ENCODE measurements around the gene SNED1. TPM values are rescaled to one million over a fixed set of nuclear protein-coding genes. Genes with fewer than 3 reads are reported as not detected.

Gene SNED1
- polyA plus RNA-seq, 12 donors, result 1.6 to 7.1 (median 3.6) TPM; not detected in 1

GRCh38 chr2:241107031-241107783 is 108.8 kb downstream of the SNED1 start:
- no peak for DNase-seq

DNA sequence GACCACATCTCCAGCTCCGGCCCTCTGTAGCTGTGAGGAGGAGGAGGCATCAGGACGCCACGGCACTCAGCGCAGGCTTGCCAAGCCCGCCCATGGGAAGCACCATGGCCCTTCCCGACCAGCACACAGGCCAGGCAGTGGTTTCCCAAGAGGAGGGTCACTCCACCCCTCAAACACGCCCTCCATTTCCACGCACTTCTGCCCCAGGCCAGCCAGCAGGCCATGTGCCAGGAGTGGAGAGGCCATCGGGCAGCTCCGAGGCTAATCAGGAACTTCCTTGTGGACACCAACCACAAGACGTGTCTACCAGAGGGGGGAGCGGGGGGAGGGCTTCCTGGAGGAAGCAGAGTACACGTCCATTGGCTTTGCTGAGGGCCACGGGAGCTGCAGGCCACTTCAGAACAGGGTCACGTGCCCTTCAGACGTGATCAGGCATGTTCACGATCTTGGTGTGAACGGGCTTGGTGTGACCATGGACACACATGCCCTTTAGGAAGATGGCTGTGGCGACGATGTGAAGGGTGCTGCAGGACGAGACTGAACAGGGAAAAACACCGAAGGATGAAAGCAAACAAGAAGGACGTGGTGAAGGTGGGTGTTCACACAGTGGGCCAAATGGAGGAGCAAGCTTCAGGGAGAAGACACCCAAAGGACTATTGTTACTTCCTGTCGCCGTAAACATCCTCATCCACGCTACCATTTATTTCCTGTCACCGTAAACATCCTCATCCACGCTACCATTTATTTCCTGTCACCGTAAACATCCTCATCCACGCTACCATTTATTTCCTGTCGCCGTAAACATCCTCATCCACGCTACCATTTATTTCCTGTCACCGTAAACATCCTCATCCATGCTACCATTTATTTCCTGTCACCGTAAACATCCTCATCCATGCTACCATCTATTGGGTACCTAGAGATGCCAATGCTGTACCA is 110.1 kb downstream of the SNED1 start:
- no peak for DNase-seq

DNA sequence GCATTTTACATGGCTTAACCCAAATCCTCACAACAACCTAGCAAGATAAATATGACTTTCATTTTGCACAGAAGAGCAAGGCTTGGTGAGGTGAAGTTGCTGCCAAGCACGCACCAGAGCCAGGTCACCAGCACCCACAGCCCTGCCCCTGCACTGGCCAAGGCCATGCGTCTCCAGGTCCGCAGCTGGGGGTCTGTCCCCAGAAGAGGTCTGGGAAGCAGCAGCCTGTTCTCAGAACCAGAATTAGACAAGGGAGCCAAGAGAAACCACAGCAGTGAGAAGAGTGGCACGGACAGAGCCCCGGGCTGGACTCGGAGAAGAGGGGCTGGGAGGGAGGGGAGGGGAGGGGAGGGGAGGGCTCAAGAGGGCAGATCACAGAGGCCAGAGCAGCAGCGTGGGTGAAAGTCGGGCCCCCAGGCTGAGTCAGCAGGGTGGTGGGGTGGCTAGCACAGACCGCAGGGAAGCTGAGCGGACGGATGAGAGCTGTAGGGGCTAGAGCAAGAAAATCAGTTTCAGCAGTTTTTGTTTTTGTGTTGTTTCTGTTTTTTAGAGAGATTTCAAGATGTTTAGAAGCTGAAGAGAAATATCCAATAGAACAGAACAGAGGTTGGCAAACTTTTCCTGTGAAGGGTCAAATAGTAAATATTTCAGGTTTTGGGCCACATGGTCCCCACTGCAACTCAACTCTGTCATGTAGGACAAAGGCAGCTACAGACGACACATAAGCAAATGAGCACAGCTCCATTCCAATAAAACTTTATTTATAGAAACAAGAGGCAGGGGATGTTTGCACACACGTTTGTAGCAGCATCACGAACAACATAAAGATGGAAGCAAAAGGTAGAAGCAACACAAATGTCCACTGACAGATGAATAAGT is 111.0 kb downstream of the SNED1 start:
- DNase-seq, result no peak

DNA sequence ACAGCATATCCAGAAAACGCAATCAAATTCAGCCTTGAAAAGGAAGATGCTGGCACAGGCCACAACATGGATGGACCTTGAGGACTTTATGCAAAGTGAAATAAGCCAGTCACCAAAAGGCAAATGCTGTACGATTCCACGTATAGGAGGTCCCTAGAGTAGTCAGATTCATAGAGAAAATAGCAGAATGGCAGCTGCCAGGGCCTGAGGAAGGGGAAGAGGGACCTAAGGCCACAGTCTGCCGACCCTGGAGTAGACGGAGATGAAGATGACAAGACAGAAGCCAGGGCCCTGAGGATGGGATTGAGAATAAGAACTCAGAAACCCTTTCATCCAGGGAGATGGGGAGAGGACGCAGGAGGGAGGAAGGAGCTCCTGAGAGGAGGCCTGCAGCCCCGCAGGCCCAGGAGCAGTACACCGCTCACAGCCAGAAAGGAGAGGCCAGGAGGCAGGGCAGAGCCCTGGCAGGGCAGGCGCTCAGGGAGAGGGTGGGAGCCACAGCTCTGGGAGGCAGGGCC is 111.7 kb downstream of the SNED1 start:
- no peak for DNase-seq

GRCh38 chr2:241110607-241111439 is 112.4 kb downstream of the SNED1 start:
- DNase-seq, result no peak

DNA sequence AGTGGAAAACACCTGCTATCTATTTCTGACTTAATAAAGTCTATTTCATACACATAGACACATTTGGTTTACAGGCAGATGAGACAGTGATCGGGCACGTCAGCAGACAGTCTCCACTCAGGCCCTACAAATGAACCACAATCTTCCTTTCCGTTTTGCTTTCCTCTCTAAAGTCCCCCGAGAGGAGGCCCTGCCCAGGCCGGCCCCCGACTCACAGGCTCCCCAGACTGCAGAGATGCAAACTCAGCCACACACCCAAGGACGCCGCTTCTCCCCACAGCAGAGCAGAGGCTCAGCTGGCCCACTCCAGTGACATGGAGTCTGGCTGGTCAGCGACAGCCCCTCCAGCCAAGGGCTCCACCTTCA is 113.0 kb downstream of the SNED1 start:
- DNase-seq, result no peak

DNA sequence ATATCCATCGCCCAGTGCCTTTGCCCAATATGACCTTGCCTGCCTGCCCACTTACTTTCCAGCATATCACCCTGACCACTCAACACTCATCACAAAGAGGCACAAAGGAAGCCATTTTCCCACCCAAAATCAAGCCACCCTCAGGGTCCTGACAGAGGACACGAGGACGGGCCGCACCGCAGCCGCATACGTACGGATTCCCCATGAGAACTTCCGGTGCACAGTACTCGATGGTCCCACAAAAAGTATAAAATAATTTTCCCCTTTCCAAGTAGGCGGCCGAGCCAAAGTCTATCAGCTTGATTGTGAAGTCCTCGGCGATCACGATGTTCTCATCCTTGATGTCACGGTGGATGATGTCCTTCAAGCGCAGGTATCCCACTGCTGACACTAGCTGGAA is 113.6 kb downstream of the SNED1 start:
- no peak for DNase-seq

GRCh38 chr2:241112592-241112991 is 114.2 kb downstream of the SNED1 start:
- DNase-seq, result no peak

DNA sequence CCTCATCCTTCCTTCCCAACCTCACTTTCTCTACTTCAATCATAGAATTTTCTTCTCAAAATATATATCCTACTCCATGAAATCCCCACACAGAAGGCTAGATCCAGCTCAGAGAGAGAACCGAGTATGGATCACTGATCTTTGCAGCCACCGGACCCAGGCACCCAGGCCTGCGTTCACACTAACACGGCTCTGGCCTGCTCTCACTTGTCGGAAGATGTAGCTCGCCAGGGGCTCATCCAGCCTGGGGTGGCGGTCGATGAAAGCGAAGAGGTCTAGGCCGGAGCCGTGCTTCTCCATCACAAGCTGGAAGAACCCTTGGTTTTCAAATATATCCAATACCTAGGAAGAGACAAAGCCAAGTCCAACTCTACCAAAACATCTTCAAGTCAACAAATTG is 116.4 kb downstream of the SNED1 start:
- no peak for DNase-seq

DNA sequence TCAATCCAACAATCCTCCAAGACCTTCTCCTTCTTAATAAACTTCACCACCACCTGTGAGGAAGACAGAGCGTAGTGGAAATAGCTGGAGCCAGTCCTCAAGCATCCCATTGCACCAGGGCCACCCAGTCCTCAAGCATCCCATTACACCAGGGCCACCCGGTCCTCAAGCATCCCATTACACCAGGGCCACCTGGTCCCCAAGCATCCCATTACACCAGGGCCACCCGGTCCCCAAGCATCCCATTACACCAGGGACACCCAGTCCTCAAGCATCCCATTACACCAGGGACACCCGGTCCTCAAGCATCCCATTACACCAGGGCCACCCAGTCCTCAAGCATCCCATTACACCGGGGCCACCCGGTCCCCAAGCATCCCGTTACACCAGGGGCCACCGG is 116.9 kb downstream of the SNED1 start:
- no peak for DNase-seq

DNA sequence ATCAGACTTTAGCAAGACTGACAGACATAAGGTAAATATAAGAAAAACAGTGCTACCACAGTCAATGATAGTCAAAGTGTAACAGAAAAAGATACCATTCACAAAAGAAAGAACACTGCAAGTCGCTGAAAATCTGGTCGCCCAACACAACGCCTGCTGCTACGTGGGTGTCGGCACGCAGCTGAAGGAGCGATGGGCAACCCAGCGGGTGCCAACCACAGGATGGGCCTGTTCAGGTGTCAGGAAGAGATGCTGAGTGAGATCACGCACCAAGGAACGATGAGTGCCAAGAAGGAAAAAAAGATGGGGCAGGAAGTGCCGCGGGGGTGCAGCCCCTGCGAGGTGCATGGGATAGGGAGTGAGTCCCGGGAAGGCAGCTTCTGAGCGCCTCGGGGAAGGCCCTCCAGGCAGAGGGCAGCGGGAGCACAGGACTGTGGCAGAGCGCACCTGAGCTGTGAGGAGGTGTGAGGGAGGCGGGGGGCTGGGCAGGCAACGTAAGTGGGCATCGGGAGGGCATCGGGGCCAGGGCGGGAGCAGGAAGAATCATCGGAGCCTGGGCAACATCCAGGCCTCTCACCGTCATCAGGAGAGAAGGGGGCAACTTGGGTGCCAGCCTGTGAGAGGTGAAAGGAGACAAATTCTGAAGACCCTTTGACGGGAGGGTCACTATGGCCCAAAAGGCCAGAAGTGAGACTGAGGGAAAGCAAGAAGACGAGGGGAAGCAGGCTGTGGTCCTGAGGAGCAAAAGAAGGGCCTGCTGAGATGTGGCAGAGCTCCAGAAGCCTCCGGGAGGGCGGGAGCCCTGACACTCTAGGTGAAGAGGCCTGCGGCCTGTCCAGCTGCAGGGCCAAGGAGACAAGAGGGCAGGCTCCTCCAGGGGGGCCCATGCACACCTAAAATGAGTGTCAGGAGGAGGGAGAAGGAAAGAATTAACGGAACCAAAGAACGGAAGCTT is 118.5 kb downstream of the SNED1 start:
- no peak for DNase-seq

- DNase-seq, result no peak
These were observed 120.5 kb downstream of the SNED1 start for GRCh38 chr2:241118737-241119505.

DNA sequence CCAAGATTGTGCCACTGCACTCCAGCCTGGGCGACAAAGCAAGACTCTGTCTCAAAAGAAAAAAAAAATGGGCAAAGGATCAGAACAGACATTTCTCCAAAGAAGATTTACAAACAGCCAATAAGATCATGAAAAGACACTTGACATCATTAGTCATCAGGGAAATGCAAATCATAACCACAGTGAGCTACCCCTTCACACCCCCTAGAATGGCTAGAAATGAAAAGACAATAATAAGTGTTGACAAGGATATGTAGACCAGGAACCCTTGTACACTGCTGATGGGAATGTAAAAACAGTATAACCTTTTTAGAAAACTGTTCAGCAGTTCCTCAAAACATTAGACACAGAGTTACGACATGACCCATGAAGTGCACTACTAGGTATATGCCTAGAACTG is 122.0 kb downstream of the SNED1 start:
- no peak for DNase-seq

DNA sequence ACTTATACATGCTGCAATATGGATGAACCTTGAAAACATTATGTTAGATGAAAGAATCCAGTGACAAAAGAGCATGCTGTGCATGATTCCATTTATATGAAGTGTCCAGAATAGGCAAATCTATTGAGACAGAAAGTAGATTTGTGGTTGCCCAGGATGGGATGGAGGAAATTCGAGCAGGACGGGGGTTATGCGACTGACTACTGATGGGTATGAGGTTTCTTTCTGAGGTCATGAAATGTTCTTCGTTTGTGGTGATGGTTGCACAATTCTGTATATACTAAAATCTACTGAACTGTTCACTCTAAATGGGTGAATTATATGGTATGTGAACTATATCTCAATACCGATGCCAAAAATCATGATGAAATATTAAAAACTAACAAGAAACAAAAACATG is 122.6 kb downstream of the SNED1 start:
- DNase-seq, result no peak

DNA sequence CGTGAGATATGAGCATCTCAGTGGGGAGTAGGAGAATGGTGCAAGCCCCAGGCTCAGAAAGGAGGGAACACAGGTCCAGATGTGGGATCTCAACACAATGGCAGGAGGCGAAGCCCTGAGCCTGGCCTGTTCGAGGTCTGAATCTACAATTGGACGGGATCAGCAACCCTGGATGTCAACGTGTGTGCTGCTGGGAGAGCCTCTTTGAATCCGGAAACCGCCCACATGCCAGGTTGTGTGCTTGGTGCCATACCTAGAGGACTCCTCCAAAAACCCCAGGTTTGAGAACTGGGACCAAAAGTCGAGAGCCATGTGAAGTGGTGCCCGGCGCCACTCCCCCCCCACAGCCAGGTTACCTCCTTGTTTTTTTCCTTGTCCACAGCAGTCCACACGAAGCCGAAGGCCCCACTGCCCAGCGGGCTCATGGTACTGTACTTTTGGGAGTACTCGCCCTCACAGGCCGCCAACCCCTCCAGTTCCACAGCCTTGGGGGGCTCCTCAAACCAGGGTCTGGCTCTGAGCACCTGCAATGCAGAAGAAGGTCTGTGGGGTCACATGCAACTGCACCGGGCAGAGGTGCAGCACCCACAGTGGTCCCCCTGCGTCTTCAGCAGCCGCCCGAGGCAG is 124.1 kb downstream of the SNED1 start:
- DNase-seq, result no peak

- DNase-seq, result no peak
These were observed 125.6 kb downstream of the SNED1 start for GRCh38 chr2:241123816-241124536.

DNA sequence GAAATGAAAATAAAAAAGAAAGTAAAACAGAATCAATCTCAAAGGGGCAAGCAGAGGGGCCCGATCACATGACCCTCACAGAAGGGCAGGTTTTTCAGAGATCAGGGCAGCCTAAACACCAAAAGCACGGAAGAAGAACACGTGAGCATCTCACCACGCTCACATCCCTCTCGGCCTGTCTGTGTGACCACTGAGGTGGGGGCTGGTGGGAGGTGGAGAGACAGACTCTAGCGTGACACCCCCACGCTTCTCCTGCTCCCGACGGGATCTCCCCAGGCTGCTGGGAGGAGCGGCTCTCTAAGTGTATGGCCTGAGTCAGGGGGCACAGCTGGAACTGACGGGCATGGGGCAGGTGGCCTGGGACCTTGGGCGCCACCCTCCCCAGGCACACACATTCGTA is 127.2 kb downstream of the SNED1 start:
- DNase-seq, result no peak

DNA sequence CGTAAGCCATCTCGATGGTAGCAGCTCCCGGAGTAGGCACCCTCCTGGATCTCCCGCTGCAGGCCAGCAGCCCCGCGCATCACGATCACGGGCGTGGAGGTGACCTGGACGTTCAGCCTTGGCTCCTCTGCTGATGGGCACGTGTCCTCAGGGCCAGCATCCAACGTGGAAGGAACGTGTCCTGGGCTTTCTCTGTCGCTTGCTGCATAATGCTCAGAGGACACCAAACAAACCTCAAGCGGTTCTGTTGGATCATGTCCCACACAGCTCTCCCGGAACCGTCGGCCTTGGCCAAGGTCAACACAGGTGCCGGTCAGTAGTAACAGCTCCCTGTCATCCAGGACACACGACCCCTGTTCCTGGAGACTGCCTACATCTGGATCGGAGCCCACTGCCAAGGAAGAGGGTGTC is 127.8 kb downstream of the SNED1 start:
- no peak for DNase-seq
